ENCODE data around the gene TOLLIP.

DNA sequence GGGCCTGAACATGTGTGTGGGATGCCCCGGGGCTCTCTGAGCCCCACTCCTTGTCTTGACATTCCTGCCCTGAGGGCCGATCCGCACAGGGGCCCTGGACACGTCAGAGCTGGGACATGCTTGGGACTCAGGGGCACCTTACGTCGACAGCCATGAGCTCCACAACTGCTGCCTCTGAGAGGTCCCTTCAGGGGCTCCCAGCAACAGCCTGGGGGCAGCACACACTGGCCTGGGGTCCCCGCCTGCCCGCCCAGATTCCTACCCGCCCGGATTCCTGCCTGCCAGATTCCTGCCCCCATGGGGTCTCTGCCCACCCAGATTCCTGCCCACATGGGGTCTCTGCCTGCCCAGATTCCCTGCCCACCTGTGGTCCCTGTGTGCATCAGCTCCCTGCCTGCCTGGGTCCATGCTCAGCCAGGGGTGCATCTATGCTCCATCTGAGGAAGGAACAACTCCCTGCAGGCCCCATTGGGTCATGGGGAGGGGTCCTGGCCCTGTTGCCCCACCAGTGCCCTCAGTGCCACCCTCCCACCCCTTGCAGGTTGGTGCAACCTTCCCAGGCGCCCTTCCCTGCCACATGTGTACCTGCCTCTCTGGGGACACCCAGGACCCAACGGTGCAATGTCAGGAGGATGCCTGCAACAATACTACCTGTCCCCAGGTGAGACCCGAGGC lies 50.9 kb downstream of the TOLLIP start:
- TF ChIP-seq POLR2AphosphoS5 (IDR thresholded peaks at IDR 0.05; ENCODE audit: borderline replicate concordance, low read depth, low read length) (no peak), EZH2 (IDR thresholded peaks at IDR 0.05) (no peak)
